ENCODE results near the gene ALPL.
"Not testable (repeated sequence)": the region's sequence is repeated elsewhere in the genome, so short reads cannot be mapped to it uniquely, and the experiment has no call there.

Gene ALPL

DNA sequence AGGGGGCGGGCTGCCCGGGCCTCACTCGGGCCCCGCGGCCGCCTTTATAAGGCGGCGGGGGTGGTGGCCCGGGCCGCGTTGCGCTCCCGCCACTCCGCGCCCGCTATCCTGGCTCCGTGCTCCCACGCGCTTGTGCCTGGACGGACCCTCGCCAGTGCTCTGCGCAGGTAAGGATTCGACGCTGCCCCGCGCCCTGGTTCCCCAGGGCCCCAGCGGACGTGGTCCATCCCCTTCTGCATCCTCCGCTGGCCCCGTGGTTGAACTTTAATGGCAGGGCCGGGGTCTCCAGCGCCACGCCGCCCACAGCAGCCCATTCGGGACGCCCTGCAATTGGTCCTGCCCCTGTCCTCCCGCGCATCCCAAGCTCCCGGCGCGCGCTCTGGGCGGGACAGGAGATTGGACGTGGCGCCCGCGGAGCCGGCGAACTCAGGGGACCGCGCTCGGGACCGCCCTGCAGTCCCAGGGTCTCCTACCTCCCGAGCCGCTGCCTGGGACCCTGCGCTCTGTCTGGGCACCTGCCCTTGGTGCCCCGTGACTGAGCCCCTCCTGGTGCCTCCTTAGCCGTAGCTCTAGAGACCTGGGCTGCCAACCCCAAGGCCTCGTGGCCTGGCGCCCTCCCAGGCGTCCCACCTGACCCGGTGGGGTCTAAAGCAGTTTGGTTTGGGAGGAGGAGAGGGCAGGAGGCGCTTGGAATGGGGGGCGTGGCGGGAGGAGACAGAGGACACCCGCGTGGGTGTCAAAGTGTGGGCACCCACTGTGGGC, at the start of gene ALPL:
ALPL (plus strand) TSS at position 73 of the 762 bp plus-strand sequence. CDS start 44,659 bp downstream, outside the sequence.
- ATAC-seq = no peak

GRCh38 chr1:21465127-21465526, 44.1 kb upstream of the ALPL start:
- not testable (repeated sequence) for ATAC-seq

GRCh38 chr1:21467946-21468345, 41.3 kb upstream of the ALPL start:
- not testable (repeated sequence) for ATAC-seq

DNA sequence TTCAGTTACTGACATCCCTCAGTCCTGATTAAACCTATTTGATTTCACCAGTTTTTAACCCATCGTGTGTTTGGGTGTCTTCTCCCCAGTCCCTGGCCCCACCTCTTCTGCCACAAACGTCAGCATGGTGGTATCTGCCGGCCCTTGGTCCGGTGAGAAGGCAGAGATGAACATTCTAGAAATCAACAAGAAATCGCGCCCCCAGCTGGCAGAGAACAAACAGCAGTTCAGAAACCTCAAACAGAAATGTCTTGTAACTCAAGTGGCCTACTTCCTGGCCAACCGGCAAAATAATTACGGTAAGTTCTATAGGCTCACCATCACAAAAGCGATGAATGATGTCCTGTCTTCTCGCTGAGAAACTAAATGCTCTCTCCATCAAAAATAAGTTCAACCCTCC, 40.6 kb upstream of the ALPL start:
- ATAC-seq = no peak

DNA sequence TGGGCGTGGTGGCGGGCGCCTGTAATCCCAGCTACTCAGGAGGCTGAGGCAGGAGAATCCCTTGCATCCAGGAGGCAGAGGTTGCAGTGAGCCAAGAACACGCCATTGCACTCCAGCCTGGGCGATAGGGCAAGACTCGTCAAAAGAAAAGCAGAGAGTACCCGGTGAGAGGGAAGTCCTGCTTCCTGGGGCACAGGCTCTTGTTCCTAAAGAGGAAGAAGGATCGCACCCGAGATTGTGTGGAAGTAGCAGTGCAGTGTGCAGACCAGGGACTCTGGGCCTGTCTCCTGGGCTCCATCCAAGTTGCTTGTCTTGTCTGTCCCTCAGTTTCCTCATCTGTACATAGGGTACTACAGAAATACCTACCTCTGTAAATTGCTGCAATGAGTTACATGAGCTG, 39.6 kb upstream of the ALPL start:
- no peak for ATAC-seq

DNA sequence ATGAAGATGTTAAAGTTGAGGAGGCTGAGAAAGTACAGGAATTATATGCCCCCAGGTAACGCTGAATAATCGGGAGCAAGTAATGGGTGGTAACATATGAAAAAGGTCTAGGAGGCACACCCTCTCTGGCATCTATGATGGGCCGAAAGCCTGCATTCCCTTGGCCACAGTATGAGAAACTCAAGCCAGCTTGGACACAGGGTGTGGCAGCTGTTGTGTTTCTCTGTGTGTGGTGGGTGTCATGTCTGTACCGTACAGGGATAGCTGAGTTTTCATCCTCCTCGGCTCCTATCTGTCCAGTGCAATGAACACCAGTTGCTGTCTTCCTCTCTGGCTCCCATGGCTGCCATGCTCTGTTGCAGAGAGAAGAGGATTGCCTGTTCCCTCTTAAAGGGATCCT, 36.4 kb upstream of the ALPL start:
- no peak for ATAC-seq

DNA sequence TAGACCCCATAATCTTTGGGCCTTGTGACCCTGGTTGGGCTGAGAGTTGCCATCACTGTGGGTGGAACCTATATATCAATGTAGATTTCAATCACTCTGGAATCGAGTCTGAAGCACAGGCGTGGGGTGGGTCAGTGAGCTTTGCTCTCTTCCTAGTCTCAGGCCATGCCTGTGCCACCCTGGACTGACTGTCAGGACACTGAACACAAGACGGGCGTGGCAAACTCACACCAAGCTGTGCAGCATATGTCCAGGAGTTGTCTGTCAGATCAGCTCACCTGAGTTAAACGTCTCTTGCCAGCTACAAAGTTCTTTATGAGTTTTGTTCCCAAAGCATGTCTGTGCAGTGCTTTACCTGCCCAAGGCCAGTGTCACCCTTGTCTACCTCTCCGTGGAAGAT, 30.9 kb upstream of the ALPL start:
- ATAC-seq = no peak

GRCh38 chr1:21483881-21484280, 25.3 kb upstream of the ALPL start:
- ATAC-seq = not testable (repeated sequence)

DNA sequence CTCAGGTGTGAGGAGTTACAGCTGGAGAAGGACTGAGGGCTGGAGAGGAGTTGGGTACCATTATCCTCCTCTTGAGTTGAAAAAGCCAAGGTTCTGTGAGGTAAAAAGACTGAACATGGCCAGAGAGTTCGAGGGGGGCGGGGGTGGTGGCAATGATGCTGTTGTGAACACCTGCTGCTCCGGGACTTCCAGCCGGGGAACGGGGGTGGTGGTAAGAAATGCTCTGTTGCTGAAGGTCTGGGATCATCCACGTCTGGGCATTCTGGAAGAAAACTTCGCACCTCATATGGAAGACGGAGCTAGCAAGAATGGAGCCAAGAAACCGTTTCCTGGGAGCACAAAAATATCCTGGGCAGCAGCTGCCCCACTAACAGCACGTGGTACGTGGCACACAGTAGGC, 20.1 kb upstream of the ALPL start:
- no peak for ATAC-seq

DNA sequence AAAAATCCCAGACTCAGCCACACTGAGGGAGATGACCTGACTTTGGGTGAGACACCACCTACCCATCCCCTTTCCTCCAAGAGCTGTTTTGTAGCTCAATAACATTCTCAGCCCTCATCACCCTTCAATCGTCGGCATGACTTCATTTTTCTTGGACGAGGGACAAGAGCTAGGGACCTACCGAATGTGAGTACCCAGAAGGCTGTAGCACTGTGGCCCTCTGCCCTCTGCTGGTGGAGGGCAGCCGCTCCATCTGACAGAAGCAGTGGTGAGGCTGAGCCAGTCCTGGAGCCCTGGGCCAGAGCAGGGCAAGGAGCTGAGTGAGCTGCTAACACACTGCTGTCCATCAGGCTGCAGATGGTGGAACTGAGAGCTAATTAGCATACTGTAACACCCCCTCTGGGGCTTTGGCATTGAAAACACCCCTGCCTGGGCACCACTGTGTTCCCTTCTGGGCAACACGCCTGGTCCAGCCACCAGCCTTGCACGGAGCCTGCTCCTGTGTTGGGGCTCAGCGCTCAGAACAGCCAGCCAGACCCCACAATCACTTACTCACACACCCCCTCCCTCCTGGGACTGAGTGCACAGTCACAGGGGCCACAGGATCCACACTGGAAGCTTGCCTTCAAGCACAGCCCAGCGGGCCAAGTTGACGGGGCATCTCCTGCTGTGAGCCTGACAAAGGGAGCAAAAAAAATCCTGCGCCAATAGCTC, 18.3 kb upstream of the ALPL start:
- ATAC-seq = peak in 1 of 2 donors; percentile 77

DNA sequence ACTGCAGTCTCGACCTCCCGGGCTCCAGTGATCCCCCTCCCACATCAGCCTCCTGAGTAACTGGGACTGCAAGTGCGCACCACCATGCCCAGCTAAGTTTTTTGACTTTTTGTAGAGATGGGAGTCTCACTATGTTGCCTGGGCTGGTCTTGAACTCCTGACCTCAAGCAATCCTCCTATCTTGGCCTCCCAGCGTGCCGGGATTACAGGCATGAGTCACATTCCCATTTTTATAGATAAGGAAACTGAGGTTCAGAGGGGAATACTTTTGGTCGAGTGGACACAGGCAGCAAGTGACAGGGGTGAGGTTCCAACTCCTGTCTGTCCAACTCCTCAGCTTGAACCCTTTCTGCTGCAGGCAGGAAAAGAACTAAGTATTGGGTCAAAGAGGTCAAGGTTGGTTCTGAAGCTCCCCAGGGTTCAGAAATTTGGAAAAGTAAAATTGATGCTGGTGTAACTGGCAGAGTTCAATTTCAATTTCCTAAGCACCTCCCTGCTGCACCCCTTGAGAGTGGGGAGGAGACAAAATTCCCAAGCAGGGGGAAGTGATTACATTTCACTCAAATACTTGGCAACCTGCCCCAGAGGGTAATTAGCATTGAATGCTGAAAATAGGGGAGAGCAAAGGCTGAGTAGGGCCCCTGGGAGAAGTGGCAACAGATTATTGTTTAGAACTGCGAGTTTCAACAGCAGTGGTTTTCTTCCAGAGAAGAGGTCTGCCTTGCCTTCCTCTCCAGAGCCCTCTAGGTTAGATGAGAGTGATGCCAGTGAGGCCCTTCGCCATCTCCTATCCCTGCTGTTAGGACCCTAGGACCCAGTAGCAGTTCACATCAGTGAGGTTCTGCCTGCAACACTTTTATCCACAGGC, 17.5 kb upstream of the ALPL start:
- ATAC-seq = no peak

DNA sequence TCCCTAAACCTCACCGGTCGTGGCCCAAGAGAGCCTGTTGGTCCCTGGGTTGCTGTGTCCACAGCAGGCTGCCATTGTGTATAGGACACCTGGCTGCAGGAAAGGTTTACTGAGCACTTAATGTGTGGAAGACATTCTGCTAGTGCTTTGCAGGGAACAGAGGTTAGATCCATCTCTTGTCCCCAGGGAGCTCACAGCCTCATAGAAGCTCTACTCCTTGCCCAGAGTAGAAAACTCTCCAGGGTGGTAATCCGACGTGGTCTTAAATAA, 16.9 kb upstream of the ALPL start:
- no peak for ATAC-seq

- ATAC-seq = no peak
Measured at GRCh38 chr1:21494196-21494595, 15.0 kb upstream of the ALPL start.

GRCh38 chr1:21495225-21495820, 13.9 kb upstream of the ALPL start:
- ATAC-seq = no peak

DNA sequence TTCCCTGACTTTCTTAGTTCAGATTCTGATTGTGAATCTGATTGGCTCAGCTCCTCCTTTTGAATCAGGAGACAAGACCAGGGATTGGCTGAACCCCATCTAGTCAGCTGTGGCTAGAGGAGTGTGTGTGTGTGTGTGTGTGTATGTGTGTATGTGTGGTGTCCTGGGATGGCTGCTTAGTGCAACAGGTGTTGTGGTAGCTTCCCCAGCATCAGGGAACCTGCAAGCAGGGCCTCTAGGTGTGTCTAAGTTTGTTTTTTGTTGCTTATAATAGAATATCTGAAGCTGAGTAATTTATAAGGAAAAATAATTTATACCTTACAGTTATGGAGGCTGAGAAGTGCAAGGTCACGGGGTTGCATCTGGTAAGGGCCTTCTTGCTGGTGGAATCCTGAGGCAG, 13.2 kb upstream of the ALPL start:
- no peak for ATAC-seq

DNA sequence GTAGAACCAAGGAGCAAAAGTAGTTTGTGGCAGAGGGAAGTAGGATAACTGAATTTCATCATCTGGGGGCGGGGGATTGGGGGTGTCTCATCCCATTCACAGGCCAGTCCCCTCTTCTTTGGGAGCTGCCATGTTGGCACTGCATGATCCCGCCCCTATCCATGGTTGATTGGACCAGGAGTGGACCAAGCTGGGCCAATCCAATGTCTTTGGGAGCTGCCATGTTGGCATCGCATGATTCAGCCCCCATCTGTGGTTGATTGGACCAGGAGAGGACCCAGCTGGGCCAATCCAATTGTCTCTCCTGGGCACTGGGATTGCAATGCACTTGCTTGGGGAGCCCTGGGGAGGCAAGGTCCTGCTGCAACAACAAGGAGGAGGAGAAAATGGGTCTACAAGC, 12.3 kb upstream of the ALPL start:
- ATAC-seq = no peak

DNA sequence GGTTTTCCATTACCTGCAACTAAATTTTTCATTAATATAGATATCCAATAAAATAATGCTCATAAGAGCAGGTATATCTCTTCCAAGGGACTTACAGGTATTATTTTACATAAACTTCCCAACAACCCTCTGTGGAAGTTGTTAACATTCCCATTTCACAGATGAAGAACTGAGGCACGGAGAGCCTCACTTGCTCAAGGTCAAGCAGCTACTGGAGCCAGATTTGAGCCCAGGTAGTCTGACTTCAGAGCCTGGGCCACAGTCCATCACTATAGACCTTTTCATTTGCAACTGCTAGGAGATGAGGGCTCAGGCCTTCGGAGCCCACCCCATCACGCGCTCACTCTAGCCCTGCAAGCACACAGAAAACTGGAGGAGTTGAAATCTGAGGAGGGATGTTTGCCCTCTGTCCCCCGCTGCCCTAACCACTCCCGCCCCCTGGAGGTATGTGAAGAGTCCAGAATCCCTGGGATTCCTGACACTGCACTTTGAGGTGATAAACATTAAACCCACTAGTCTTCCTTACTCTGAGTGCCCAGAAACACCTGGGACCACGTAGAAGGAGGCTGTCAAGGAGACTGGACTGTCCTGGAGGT, 11.7 kb upstream of the ALPL start:
- ATAC-seq = no peak

- ATAC-seq = no peak
Measured at GRCh38 chr1:21499283-21499950, 9.8 kb upstream of the ALPL start.

DNA sequence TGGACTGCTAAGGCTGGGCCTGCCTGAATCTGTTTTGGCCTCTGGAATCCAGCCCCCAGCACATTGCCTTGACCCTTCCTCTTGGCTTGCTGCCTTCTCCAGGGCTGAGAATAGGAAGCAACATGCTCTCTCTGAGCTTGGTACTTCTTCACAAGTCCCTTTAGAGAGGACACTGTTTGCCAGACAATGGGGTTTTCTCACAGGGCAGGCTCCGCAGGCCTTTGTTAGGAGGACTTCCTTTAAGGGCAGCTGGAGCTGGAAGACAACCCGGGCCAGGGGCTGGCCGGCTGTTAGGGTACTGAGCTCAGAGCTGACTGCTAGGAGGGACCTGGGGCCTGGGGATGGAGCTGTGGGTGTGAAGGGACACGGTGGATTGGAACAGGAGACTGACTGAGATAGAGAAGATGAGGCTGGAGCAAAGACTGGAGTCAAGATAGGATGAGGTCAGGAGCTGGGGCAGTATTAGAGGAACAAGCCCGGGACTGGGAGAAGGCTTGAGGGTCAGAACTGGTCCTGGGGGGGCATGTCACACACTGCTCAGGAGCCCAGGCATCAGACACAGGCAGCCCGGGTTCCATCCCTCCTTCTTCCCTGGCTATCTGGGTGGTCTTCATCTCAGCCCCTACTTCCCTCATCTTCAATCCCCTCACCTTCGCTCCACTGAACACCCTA, 5.4 kb upstream of the ALPL start:
- no peak for ATAC-seq

- no peak for ATAC-seq
Measured at GRCh38 chr1:21506804-21507203, 2.4 kb upstream of the ALPL start.

GRCh38 chr1:21507511-21508270, 1.5 kb upstream of the ALPL start:
- ATAC-seq = no peak
